AG04449 (cell line): ENCODE measurements around the gene OSBPL6.
"Not testable (repeated sequence)": the region's sequence is repeated elsewhere in the genome, so short reads cannot be mapped to it uniquely, and the experiment has no call there.

ENCODE experiments used
- CTCF ChIA-PET: fragments of 350-600 bp; formaldehyde crosslinking; extraction: SDS; loops from one replicate; lab custom pipeline; 2021; ENCODE audit warnings: antibody characterized with exemption; lab: Yijun Ruan, JAX
- POLR2A ChIA-PET: fragments of 400-600, 350-600 bp; formaldehyde crosslinking; extraction: SDS; loops from one replicate; lab custom pipeline; 2020; ENCODE audit warnings: antibody characterized with exemption, inconsistent platforms; lab: Yijun Ruan, JAX
- DNase-seq: peaks from one replicate; pipeline ENCODE4 v3.0.0-alpha.2; 2010; ENCODE audit warnings: low read depth, low spot score
- H3K4me3 ChIP-seq: 2 replicates; pipeline ENCODE4 v1.5.1; 2011; ENCODE audit warnings: low read depth, mild to moderate bottlenecking, control low read depth, low read length
- TF ChIP-seq, protein P1 (sequence below): IDR thresholded peaks from one replicate; pipeline ENCODE4 v1.5.1; 2011; ENCODE audit warnings: mild to moderate bottlenecking, moderate library complexity, low read length, control low read depth, inconsistent platforms; ENCODE audit not compliant: insufficient read depth; ENCODE audit errors: missing control alignments

Gene OSBPL6

DNA sequence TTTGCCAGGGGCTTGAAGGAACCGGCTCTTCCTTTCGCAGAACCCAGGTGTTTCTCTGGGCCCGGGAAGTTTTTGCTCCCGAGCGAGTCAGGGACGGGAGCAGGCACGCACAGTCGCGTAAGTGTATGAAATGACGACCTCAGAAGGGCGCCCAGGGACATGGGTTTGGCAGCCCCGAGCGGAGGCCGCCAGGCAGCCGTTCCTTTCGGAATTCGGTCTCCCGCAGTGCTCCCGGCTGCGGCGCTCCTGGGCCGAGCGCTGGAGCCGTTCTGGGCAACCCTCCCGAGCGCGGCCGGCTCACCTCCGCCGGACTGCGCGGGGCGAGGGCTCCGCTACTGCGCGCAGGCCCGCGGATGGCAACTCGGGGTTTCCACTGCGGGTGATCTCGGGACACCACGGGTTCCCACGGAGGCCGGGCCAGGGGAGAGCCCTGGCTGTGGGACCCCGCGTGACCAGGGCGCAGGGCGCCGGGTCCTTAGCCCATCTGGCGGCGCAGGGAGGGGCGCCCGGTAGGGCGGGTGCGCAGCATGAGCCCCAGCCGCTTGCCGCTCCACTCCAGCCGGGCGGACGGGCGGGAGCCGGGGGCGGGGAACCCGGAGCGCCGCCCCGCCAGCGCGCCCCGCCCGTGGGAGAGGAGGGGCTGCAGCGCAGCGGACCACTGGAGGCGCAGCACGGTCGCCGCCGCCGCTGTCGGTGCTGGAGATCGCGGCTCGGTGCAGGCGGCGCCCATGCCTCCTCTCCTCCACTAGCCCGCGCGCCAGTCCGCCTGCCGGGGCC, at the start of gene OSBPL6:
Gene OSBPL6, plus strand, starts transcription at position 690 of the 777 bp plus-strand sequence. CDS start 111,673 bp downstream, outside the sequence.
- H3K4me3 ChIP-seq, result peak within 1 kb of the TSS; percentile 79
- ChIA-PET POLR2A (interaction anchor here (2.3 kb wide), 1 partner anchor 11 kb away, joined by 10 read pairs; no protein-coding TSS in a partner anchor), CTCF (interaction anchor here (1.5 kb wide), 1 partner anchor 85 kb away, joined by 4 read pairs; no protein-coding TSS in a partner anchor)
- DNase-seq, result no peak
- TF ChIP-seq, protein P1, sequence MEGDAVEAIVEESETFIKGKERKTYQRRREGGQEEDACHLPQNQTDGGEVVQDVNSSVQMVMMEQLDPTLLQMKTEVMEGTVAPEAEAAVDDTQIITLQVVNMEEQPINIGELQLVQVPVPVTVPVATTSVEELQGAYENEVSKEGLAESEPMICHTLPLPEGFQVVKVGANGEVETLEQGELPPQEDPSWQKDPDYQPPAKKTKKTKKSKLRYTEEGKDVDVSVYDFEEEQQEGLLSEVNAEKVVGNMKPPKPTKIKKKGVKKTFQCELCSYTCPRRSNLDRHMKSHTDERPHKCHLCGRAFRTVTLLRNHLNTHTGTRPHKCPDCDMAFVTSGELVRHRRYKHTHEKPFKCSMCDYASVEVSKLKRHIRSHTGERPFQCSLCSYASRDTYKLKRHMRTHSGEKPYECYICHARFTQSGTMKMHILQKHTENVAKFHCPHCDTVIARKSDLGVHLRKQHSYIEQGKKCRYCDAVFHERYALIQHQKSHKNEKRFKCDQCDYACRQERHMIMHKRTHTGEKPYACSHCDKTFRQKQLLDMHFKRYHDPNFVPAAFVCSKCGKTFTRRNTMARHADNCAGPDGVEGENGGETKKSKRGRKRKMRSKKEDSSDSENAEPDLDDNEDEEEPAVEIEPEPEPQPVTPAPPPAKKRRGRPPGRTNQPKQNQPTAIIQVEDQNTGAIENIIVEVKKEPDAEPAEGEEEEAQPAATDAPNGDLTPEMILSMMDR, result peak; percentile 40

- ChIA-PET POLR2A (no interaction called here), CTCF (interaction anchor here (1.1 to 1.3 kb wide), 3 partner anchors 19 to 262 kb away, joined by 3 to 4 read pairs (median 3); no protein-coding TSS in a partner anchor)
- no peak for DNase-seq
- TF ChIP-seq, protein P1, result no peak
- no peak overlapping the region for H3K4me3 ChIP-seq
Measured at GRCh38 chr2:178152033-178152432, 42.3 kb upstream of the OSBPL6 start.

- POLR2A ChIA-PET, result no interaction called here
Measured at GRCh38 chr2:178152542-178152941, 41.8 kb upstream of the OSBPL6 start.

GRCh38 chr2:178152977-178153376, 41.3 kb upstream of the OSBPL6 start:
- TF ChIP-seq, protein P1, result no peak
- no peak for DNase-seq
- H3K4me3 ChIP-seq, result no peak overlapping the region
- CTCF ChIA-PET, result interaction anchor here (0.8 to 1.1 kb wide), 2 partner anchors 21 kb away, joined by 3 read pairs; no protein-coding TSS in a partner anchor
- POLR2A ChIA-PET, result no interaction called here

More at GRCh38 chr2:178152542-178152941, 41.8 kb upstream of the OSBPL6 start:
- DNase-seq, result no peak
- no peak overlapping the region for H3K4me3 ChIP-seq
- CTCF ChIA-PET, result interaction anchor here (1.1 to 1.3 kb wide), 2 partner anchors 20 to 262 kb away, joined by 3 read pairs; no protein-coding TSS in a partner anchor
- TF ChIP-seq, protein P1, result no peak

DNA sequence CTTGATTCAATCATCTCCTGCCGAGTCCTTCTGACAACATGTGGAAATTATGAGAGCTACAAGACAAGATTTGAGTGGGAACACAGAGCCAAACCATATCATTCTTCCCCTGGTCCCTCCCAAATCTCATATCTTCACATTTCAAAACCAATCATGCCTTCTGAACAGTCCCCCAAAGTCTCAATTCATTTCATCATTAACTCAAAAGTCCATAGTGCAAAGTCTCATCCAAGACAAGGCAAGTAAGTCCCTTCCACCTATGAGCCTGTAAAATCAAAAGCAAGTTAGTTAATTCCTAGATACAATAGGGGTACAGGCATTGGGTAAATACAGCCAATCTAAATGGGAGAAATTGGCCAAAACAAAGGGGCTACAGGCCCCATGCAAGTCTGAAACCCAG, 40.4 kb upstream of the OSBPL6 start:
- POLR2A ChIA-PET, H3K4me3 ChIP-seq, DNase-seq: not testable (repeated sequence)
- CTCF ChIA-PET, result interaction anchor here (0.8 to 1.0 kb wide), 2 partner anchors 22 to 42 kb away, joined by 3 read pairs; partner anchors contain the start of gene RBM45

DNA sequence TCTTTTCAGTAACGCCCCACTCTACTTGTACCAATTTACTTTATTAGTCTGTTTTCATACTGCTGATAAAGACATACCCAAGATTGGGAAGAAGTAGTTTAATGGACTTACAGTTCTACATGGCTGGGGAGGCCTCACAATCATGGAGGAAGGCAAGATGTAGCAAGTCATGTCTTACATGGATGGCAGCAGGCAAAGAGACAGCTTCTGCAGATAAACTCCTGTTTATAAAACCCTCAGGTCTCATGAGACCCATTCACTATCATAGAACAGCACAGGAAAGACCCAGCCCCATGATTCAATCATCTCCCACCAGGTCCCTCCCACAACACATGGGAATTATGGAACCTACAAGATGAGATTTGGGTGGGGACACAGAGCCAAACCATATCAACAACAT, 38.8 kb upstream of the OSBPL6 start:
- POLR2A ChIA-PET, result no interaction called here
- no peak overlapping the region for H3K4me3 ChIP-seq
- CTCF ChIA-PET, result interaction anchor here (1.0 kb wide), 1 partner anchor 43 kb away, joined by 3 read pairs; the partner anchor contains the start of gene RBM45
- TF ChIP-seq, protein P1, result no peak
- no peak for DNase-seq
